GM23338 (cell line): Measurements from ENCODE around the gene SAMD10. TPM values are rescaled to one million over a fixed set of nuclear protein-coding genes. Genes with fewer than 3 reads are reported as not detected.

ENCODE experiments used
- ATAC-seq: fragments of 200-7000 bp; cut with Tn5 transposase; 3 replicates; pipeline ENCODE4 v1.9.1; 2020
- DNase-seq: peaks from one replicate; pipeline ENCODE4 v3.0.0-alpha.2; 2015; ENCODE audit warnings: low spot score
- H2AFZ ChIP-seq: fragments of 200-600 bp; sonication (generic); 2 replicates; pipeline ENCODE4 v1.8.0; 2016; ENCODE audit warnings: antibody characterized with exemption, mild to moderate bottlenecking, moderate library complexity
- H3F3A ChIP-seq: fragments of 200-600 bp; sonication (generic); replicated peaks from 2 replicates; pipeline ENCODE4 v1.8.0; 2017; ENCODE audit warnings: antibody characterized with exemption, mixed run types, low read depth
- H3K27ac ChIP-seq: fragments of 200-600 bp; sonication (generic); 2 replicates; pipeline ENCODE4 v1.6.1; 2016; ENCODE audit warnings: low read depth
- H3K27me3 ChIP-seq: fragments of 200-600 bp; sonication (generic); 2 replicates; pipeline ENCODE4 v1.8.0; 2016; ENCODE audit warnings: mild to moderate bottlenecking, mixed run types, moderate library complexity; ENCODE audit not compliant: insufficient read depth
- H3K36me3 ChIP-seq: fragments of 200-600 bp; sonication (generic); 2 replicates; pipeline ENCODE4 v1.8.0; 2016; ENCODE audit warnings: mild to moderate bottlenecking; ENCODE audit not compliant: insufficient read depth
- H3K4me1 ChIP-seq: fragments of 200-600 bp; sonication (generic); 2 replicates; pipeline ENCODE4 v1.8.0; 2016; ENCODE audit warnings: mild to moderate bottlenecking, moderate library complexity; ENCODE audit not compliant: insufficient read depth
- H3K4me2 ChIP-seq: fragments of 200-600 bp; sonication (generic); 2 replicates; pipeline ENCODE4 v1.7.1; 2017; ENCODE audit warnings: mixed run types
- H3K4me3 ChIP-seq: fragments of 200-600 bp; sonication (generic); 2 replicates; pipeline ENCODE4 v1.6.1; 2016; ENCODE audit warnings: mixed run types
- H3K79me2 ChIP-seq: fragments of 200-600 bp; sonication (generic); replicated peaks from 2 replicates; pipeline ENCODE4 v1.8.0; 2017; ENCODE audit warnings: mild to moderate bottlenecking; ENCODE audit not compliant: insufficient read depth
- H3K9me2 ChIP-seq: fragments of 200-600 bp; sonication (generic); 2 replicates; pipeline ENCODE4 v1.8.0; 2017; ENCODE audit not compliant: insufficient read depth
- H4K20me1 ChIP-seq: fragments of 200-600 bp; sonication (generic); replicated peaks from 2 replicates; pipeline ENCODE4 v1.8.0; 2017; ENCODE audit warnings: mild to moderate bottlenecking; ENCODE audit not compliant: insufficient read depth
- H3K27ac Mint-ChIP-seq: 2 replicates; pipeline ENCODE4 v1.8.0; 2020; ENCODE audit warnings: inconsistent platforms, mild to moderate bottlenecking, moderate library complexity, mixed read lengths
- H3K27me3 Mint-ChIP-seq: 3 replicates; pipeline ENCODE4 v1.8.0; 2022; ENCODE audit warnings: low read depth, mild to moderate bottlenecking, moderate library complexity, mixed read lengths, inconsistent platforms; ENCODE audit not compliant: insufficient read depth, poor library complexity
- H3K36me3 Mint-ChIP-seq: 3 replicates; pipeline ENCODE4 v1.8.0; 2021; ENCODE audit warnings: low read depth, mild to moderate bottlenecking, inconsistent platforms, moderate library complexity, mixed read lengths
- H3K4me1 Mint-ChIP-seq: 3 replicates; pipeline ENCODE4 v1.8.0; 2020; ENCODE audit warnings: mild to moderate bottlenecking, inconsistent platforms, mixed read lengths
- H3K4me3 Mint-ChIP-seq: 3 replicates; pipeline ENCODE4 v1.8.0; 2021; ENCODE audit warnings: moderate library complexity, mild to moderate bottlenecking, inconsistent platforms, mixed read lengths
- H3K9me3 Mint-ChIP-seq: 3 replicates; pipeline ENCODE4 v1.8.0; 2020; ENCODE audit warnings: moderate library complexity, mild to moderate bottlenecking, inconsistent platforms, mixed read lengths
- CREB1 ChIP-seq: fragments of 250-450 bp; sonication (Bioruptor Pico); IDR thresholded peaks from 2 replicates; pipeline ENCODE4 v1.5.0; 2020; ENCODE audit warnings: low read depth, mild to moderate bottlenecking, moderate library complexity
- EZH2 ChIP-seq: fragments of 200-600 bp; sonication (generic); IDR thresholded peaks from one replicate; pipeline ENCODE4 v1.8.0; 2017; ENCODE audit warnings: antibody characterized with exemption, mild to moderate bottlenecking, low read depth; ENCODE audit not compliant: unreplicated experiment
- EZH2phosphoT487 ChIP-seq: fragments of 200-600 bp; sonication (generic); IDR thresholded peaks from one replicate; pipeline ENCODE4 v1.8.1; 2018; ENCODE audit warnings: antibody characterized with exemption; ENCODE audit not compliant: unreplicated experiment
- NANOG ChIP-seq: IDR thresholded peaks from 2 replicates; pipeline ENCODE4 v1.6.1; 2016; ENCODE audit warnings: antibody characterized with exemption, borderline replicate concordance
- STAT1 ChIP-seq: IDR thresholded peaks from one replicate; pipeline ENCODE4 v1.6.1; 2016; ENCODE audit warnings: antibody characterized with exemption; ENCODE audit not compliant: unreplicated experiment
- ZNF114 ChIP-seq: fragments of 250-450 bp; sonication (Bioruptor Pico); IDR thresholded peaks from 2 replicates; pipeline ENCODE4 v1.5.0; 2020; ENCODE audit warnings: mild to moderate bottlenecking, moderate library complexity
- polyA plus RNA-seq: library from polyadenylated mRNA; unstranded; fragments of >200 nt; fragmentation: Nextera tagmentation; extraction: Ambion mirVana; gene quantifications from 2 replicates; pipeline ENCODE4 v1.2.1, GENCODE V29; 2016
- total RNA-seq: library from RNA; depleted of rRNA; stranded (reverse); fragments of >200 nt; shearing (Covaris generic); gene quantifications from 2 replicates; pipeline ENCODE4 v1.2.3, GENCODE V29; 2014
- TF ChIP-seq, protein P1 (sequence below): IDR thresholded peaks from one replicate; pipeline ENCODE4 v1.6.1; 2018; ENCODE audit warnings: antibody characterized with exemption; ENCODE audit not compliant: unreplicated experiment
- TF ChIP-seq, protein P2 (sequence below): IDR thresholded peaks from 2 replicates; pipeline ENCODE4 v1.6.1; 2016; ENCODE audit warnings: antibody characterized with exemption

SAMD10 gene
- total and polyA plus RNA-seq, 2 experiments from 2014 or later = 2.1 to 7.3 TPM

DNA sequence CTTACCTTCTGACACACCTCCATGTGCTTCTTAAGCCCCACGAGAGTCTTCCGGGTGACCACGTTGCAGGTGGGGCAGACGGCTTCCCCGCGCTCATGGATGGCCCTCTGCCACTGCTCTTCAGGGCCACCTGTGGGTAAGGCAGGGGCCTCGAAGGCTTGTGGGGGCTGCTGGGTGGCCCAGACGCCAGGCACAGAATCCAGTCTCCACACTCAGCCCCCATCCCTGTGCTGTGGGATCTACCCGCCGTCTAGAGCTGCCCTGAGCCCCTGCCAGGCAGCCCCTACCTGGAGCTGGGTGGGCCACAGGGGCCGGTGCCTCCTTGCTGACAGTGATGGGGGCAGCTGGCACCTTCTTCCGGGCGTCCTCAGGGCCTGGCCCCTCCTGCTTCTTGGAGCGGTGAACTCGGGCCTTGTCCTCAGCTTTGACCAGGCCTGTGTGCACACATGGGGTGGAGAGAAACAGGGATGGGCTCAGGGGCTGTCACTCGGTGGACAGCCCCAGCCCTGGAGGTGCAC lies 15.6 kb downstream of the SAMD10 start (continued):
- TF ChIP-seq, protein P1, sequence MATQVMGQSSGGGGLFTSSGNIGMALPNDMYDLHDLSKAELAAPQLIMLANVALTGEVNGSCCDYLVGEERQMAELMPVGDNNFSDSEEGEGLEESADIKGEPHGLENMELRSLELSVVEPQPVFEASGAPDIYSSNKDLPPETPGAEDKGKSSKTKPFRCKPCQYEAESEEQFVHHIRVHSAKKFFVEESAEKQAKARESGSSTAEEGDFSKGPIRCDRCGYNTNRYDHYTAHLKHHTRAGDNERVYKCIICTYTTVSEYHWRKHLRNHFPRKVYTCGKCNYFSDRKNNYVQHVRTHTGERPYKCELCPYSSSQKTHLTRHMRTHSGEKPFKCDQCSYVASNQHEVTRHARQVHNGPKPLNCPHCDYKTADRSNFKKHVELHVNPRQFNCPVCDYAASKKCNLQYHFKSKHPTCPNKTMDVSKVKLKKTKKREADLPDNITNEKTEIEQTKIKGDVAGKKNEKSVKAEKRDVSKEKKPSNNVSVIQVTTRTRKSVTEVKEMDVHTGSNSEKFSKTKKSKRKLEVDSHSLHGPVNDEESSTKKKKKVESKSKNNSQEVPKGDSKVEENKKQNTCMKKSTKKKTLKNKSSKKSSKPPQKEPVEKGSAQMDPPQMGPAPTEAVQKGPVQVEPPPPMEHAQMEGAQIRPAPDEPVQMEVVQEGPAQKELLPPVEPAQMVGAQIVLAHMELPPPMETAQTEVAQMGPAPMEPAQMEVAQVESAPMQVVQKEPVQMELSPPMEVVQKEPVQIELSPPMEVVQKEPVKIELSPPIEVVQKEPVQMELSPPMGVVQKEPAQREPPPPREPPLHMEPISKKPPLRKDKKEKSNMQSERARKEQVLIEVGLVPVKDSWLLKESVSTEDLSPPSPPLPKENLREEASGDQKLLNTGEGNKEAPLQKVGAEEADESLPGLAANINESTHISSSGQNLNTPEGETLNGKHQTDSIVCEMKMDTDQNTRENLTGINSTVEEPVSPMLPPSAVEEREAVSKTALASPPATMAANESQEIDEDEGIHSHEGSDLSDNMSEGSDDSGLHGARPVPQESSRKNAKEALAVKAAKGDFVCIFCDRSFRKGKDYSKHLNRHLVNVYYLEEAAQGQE = no peak
- TF ChIP-seq, protein P2, sequence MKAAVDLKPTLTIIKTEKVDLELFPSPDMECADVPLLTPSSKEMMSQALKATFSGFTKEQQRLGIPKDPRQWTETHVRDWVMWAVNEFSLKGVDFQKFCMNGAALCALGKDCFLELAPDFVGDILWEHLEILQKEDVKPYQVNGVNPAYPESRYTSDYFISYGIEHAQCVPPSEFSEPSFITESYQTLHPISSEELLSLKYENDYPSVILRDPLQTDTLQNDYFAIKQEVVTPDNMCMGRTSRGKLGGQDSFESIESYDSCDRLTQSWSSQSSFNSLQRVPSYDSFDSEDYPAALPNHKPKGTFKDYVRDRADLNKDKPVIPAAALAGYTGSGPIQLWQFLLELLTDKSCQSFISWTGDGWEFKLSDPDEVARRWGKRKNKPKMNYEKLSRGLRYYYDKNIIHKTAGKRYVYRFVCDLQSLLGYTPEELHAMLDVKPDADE = no peak
- no peak for TF ChIP-seq CREB1 (CRISPR knock-in tag)
- TF ChIP-seq NANOG = no peak
- TF ChIP-seq EZH2 = no peak

GRCh38 chr20:63963348-63963741 lies 16.1 kb downstream of the SAMD10 start:
- no peak overlapping the region for H3K4me3 ChIP-seq
- no peak overlapping the region for H3K4me3 Mint-ChIP-seq
- H3K36me3 Mint-ChIP-seq = peaks cover 30% of the 10 kb centered on the region; the same call in 2 of the 3 replicates
- no peaks in the 10 kb centered on the region for H3K27me3 ChIP-seq
- DNase-seq = no peak
- no peak overlapping the region for H2AFZ ChIP-seq
- no peaks in the 10 kb centered on the region for H3K9me3 Mint-ChIP-seq
- H3K27me3 Mint-ChIP-seq = peaks cover 6% of the 10 kb centered on the region
- H3K36me3 ChIP-seq = no peaks in the 10 kb centered on the region
- TF ChIP-seq EZH2phosphoT487 = no peak
- no peak for TF ChIP-seq NANOG
- TF ChIP-seq ZNF114 (CRISPR knock-in tag) = no peak
- TF ChIP-seq STAT1 = no peak
- TF ChIP-seq, protein P1 = no peak
- TF ChIP-seq, protein P2 = no peak
- no peaks in the 10 kb centered on the region for H4K20me1 ChIP-seq
- no peak for ATAC-seq
- H3F3A ChIP-seq = no peaks in the 10 kb centered on the region
- H3K79me2 ChIP-seq = peaks cover 2% of the 10 kb centered on the region; the same call in 1 of the 2 replicates
- peaks cover 12% of the 10 kb centered on the region for H3K4me1 ChIP-seq
- H3K27ac ChIP-seq = no peak overlapping the region
- H3K9me2 ChIP-seq = no peaks in the 10 kb centered on the region
- peaks cover 16% of the 10 kb centered on the region for H3K4me1 Mint-ChIP-seq
- H3K27ac Mint-ChIP-seq = no peak overlapping the region
- H3K4me2 ChIP-seq = no peak overlapping the region
